Skeletal muscle satellite cell (primary cell): ENCODE measurements around the gene CYP2W1. TPM values are rescaled to one million over a fixed set of nuclear protein-coding genes. Genes with fewer than 3 reads are reported as not detected.

Source experiments
- H3K27me3 ChIP-seq: 2 replicates; pipeline ENCODE4 v1.7.0; 2013; ENCODE audit warnings: low read length; ENCODE audit not compliant: control insufficient read depth, insufficient read depth
- H3K36me3 ChIP-seq: 2 replicates; pipeline ENCODE4 v1.7.0; 2013; ENCODE audit warnings: mild to moderate bottlenecking, control low read depth, low read length; ENCODE audit not compliant: insufficient read depth
- H3K4me1 ChIP-seq: 2 replicates; pipeline ENCODE4 v1.7.0; 2013; ENCODE audit warnings: low read length; ENCODE audit not compliant: control insufficient read depth, insufficient read depth
- H3K4me2 ChIP-seq: 2 replicates; pipeline ENCODE4 v1.7.0; 2013; ENCODE audit warnings: mild to moderate bottlenecking, low read length
- H3K4me3 ChIP-seq: 2 replicates; pipeline ENCODE4 v1.7.0; 2013; ENCODE audit warnings: low read length
- H3K9ac ChIP-seq: 2 replicates; pipeline ENCODE4 v1.7.0; 2013; ENCODE audit warnings: mild to moderate bottlenecking, low read depth, low read length, moderate library complexity
- H3K9me3 ChIP-seq: replicated peaks from 2 replicates; pipeline ENCODE4 v1.7.0; 2013; ENCODE audit warnings: mild to moderate bottlenecking, control low read depth, low read length
- total RNA-seq: library from RNA; depleted of rRNA; stranded (reverse); fragments of >200 nt; gene quantifications from 2 replicates; pipeline ENCODE4 v1.2.3, GENCODE V29; 2012; rRNA removed

The CYP2W1 gene, protein sequence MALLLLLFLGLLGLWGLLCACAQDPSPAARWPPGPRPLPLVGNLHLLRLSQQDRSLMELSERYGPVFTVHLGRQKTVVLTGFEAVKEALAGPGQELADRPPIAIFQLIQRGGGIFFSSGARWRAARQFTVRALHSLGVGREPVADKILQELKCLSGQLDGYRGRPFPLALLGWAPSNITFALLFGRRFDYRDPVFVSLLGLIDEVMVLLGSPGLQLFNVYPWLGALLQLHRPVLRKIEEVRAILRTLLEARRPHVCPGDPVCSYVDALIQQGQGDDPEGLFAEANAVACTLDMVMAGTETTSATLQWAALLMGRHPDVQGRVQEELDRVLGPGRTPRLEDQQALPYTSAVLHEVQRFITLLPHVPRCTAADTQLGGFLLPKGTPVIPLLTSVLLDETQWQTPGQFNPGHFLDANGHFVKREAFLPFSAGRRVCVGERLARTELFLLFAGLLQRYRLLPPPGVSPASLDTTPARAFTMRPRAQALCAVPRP
- total RNA-seq: not detected in 2 replicates

DNA sequence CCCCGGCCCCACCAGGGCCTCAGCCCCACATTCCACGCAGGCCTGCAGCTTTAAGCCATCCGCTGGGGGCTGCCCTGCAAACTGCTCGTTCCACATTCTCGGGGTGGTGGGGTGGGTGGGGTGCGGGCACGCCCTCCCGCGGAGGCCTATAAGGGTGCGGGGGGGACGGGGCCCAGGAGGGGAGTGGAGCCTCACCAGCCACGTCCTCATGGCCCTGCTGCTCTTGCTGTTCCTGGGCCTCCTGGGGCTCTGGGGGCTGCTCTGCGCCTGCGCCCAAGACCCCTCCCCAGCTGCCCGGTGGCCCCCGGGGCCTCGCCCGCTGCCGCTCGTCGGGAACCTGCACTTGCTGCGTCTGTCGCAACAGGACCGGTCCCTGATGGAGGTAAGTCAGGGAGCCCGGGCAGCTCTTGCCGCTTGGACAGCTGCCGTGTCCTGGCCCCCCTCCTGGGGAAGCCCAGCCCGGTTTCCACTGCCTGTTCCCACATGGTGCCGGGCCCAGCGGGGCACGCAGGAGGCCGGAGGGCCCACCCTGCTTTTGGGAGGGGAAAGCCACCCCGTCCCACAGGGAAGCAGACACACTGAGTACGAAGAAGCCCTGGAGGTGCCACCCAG, at the start of gene CYP2W1:
Gene CYP2W1 (plus strand): TSS at position 178 of the 612 bp plus-strand sequence. CDS start 31 bp downstream, at position 209.
- H3K4me1 ChIP-seq: peaks cover 10% of the 10 kb centered on the region
- H3K27me3 ChIP-seq: peaks cover 30% of the 10 kb centered on the region
- H3K36me3 ChIP-seq: no peaks in the 10 kb centered on the region
- H3K9me3 ChIP-seq: no peaks in the 10 kb centered on the region
- H3K9ac ChIP-seq: no peak within 1 kb of the TSS
- H3K4me2 ChIP-seq: no peak within 1 kb of the TSS
- H3K4me3 ChIP-seq: no peak within 1 kb of the TSS

DNA sequence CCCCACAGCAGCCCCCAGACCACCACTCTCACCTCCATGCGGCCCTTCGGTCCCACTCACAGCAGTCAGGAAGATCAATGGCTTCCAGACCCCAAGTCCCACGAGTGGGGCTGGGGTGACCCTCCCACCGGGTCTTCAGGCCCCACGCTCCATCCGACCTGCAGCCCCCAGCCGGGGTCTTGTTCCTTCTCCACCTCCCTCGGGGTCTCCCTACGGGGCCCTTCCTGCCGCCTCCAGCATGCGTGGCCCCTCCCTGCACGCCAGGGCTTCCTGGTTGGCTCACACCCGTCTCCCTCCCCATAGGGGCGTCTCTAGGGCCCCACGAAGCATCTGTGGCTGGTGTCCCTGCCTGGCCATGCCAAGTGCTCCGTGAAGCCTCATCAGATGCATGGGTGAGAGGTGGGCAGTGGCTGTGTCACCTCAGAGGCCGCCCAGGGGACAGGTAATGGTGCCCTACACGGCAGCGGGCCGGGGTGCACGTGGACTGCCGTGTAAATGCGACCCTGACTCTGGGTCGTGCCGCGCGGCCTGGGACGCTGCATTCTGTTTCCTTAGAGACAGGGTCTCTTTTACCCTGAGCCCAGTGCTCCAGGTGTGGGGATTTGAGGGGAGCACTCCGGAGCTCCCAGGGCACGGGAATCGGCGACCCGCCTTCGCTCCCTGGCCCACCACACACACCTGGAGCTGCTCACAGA, 48.4 kb upstream of the CYP2W1 start:
- Histone ChIP-seq H3K4me3 (no peak overlapping the region), H3K4me1 (peaks cover 7% of the 10 kb centered on the region), H3K9ac (no peak overlapping the region), H3K36me3 (no peaks in the 10 kb centered on the region), H3K4me2 (no peak overlapping the region), H3K9me3 (no peaks in the 10 kb centered on the region), H3K27me3 (peaks cover 11% of the 10 kb centered on the region)

DNA sequence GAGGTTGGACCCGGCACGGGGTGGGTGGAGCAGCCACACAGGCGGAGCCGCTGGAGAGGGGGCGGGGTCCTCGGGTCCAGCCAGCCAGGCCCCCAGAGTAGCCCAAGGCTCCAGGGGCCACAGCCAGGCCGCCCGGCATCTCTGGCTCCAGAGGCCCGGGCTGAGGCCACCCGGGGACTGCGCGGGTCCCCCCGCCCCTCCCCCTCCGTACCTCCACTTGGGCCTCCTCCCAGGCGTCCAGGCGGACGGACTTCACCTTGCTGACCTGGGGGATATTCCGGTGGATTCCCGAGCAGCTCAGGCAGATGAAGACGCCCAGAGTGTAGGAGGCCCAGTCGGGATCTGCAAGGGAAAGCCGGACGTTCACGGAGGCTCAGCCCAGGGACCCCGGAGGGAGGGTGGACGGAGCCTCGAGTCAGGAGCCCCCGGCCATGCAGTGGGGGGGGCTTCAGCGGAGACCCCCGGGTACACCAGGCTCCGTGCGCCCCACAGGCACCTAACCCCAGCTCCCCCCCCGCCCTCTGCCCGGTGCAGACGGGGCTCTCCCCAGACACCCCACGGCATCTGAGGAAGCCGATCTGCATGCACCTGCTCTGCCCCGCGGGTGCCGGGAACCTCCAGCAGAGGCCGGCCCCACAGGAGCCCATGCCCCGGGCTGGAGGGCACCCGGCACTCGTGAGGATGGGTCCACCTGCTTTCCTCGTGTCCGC, 47.7 kb upstream of the CYP2W1 start:
- H3K4me2 ChIP-seq: no peak overlapping the region
- no peak overlapping the region for H3K9ac ChIP-seq
- peaks cover 1% of the 10 kb centered on the region for H3K9me3 ChIP-seq
- no peaks in the 10 kb centered on the region for H3K36me3 ChIP-seq
- H3K27me3 ChIP-seq: peaks cover 18% of the 10 kb centered on the region
- no peak overlapping the region for H3K4me3 ChIP-seq
- H3K4me1 ChIP-seq: peaks cover 7% of the 10 kb centered on the region

DNA sequence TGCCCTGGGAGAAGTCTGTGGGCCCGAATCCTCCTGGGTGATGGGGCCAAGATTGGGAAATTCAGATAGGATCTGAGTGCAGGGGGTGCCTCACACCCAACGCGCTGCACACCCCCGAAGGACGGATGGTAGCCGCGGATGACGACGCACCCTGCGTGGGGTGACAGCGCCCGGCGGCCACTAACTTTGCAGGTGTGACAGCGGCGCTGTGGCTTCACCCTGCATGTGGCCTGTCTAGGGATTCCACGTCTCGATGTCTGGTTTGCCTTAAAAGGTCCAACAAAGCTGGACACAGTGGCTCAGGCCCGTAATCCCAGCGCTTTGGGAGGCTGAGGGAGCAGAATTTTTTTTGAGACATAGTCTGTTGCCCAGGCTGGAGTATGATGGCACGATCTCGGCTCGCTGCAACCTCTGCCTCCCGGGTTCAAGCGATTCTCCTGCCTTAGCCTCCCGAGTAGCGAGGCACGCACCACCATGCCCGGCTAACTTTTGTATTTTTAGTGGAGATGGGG, 47.1 kb upstream of the CYP2W1 start:
- Histone ChIP-seq H3K4me1 (peaks cover 7% of the 10 kb centered on the region), H3K9ac (no peak overlapping the region), H3K27me3 (peaks cover 24% of the 10 kb centered on the region), H3K36me3 (no peaks in the 10 kb centered on the region), H3K4me2 (no peak overlapping the region), H3K4me3 (no peak overlapping the region), H3K9me3 (peaks cover 5% of the 10 kb centered on the region)

DNA sequence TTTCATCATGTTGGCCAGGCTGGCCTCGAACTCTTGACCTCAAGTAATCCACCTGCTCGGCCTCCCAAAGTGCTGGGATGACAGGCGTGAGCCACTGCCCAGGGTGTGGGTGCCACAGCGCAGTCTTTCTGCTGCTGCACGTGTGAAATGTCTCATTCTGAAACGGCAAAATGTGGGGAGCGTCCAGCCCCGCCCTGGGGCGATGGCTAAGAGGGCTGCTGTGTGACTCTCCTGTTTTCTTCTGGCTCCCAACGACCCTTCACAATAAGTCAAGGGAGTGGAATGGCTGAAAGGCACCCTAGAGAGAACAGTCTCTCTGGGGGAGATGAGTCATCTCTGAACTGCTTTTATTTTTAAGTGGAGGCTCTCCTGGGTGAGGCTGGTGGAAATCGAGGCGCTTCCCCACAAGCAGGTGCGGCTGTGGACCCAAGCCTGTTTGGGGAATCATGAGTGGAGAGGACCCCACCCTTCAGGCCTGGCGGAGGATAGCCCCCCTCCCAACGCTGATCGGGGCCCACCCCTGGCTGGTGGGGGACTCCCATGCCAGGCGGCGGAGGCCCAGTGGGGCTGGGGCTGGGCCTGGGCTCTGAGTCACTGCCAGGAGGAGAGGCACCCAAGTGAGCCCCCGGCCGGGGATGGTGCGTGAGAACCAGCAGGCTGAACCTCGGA, 46.5 kb upstream of the CYP2W1 start:
- Histone ChIP-seq H3K27me3 (peaks cover 25% of the 10 kb centered on the region), H3K4me3 (no peak overlapping the region), H3K9me3 (peaks cover 5% of the 10 kb centered on the region), H3K36me3 (no peaks in the 10 kb centered on the region), H3K4me2 (no peak overlapping the region), H3K9ac (no peak overlapping the region), H3K4me1 (peaks cover 7% of the 10 kb centered on the region)

DNA sequence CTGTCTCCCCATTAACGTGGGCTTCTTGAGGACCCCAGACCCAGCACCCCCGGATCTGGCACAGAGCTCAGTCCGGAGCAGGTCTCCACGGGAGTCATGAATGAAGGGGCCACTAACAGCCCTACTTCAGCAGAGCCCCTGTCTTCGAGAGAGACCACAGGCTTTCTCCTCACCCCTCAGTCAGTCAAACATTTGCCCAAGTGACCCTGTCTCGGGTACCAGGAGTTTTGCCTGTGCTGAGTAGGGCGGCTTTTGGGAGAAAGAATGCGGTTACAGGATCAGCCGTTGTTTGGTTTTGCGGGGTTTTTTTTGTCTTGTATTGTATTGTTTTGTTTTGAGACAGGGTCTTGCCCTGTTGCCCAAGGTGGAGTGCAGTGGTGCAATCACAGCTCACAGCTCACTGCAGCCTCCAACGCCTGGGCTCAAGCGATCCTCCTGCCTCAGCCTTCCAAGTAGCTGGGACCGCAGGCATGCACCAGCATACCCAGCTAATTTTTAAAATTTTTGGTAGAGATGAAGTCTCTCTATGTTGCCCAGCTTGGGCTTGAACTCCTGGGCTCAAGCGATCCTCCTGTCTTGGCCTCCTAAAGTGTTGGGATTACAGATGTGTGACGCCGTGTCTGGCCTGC, 45.0 kb upstream of the CYP2W1 start:
- Histone ChIP-seq H3K4me1 (peaks cover 7% of the 10 kb centered on the region), H3K4me3 (no peak overlapping the region), H3K9me3 (peaks cover 5% of the 10 kb centered on the region), H3K4me2 (no peak overlapping the region), H3K36me3 (no peaks in the 10 kb centered on the region), H3K9ac (no peak overlapping the region), H3K27me3 (peaks cover 27% of the 10 kb centered on the region)

DNA sequence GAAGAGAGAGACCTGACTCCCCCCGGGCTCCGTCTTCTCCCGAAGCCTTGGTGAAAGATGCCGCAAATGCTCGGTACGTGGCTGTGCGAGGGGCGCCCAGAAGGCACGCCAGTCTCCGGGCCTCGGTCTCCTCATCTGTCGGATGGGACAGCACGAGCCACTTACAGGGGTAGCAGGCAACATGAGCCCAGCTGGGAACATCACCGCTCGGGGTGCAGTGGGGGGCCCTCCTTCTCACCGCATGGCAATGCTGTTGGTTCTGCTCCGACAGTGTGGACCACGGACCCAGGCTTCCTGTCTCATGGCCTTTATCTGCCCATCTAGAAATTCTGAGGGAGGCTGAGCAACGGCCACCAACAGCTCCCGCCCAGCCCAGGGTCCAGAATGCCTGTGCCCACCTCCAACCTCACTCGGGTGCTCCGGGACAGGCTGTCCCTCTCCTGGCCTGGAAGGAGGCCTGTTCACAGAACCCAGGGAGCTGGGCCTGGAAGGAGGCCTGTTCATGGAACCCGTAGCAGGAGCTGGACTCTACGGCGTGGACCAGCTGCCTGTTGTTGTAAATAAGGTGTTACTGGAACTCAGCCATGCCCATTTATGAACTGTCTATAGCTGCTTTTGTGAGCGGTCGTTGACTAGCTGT, 44.3 kb upstream of the CYP2W1 start:
- H3K9ac ChIP-seq: no peak overlapping the region
- H3K4me2 ChIP-seq: no peak overlapping the region
- H3K9me3 ChIP-seq: peaks cover 5% of the 10 kb centered on the region
- H3K36me3 ChIP-seq: no peaks in the 10 kb centered on the region
- no peak overlapping the region for H3K4me3 ChIP-seq
- H3K27me3 ChIP-seq: peaks cover 27% of the 10 kb centered on the region
- H3K4me1 ChIP-seq: peaks cover 7% of the 10 kb centered on the region

DNA sequence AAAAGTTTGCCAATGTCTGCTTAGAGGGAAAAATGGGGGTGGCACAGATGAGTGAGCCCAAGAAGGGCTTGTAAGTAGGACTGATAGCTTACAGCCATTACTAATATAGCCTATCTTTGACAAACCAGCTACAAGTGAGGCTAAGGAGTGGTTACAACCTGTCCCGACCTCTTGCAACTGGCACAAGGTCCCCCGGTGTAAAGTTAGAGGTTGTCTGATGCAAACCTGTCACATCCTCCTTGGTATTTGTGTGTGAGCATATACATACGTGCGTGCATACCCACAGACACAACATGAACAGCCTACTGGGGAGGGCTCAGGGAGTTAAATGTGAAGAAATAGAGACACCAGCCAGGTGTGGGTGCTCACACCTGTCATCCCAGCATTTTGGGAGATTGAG, 43.1 kb upstream of the CYP2W1 start:
- no peak overlapping the region for H3K9ac ChIP-seq
- H3K36me3 ChIP-seq: no peaks in the 10 kb centered on the region
- H3K4me1 ChIP-seq: peaks cover 7% of the 10 kb centered on the region
- H3K9me3 ChIP-seq: peaks cover 5% of the 10 kb centered on the region
- peaks cover 27% of the 10 kb centered on the region for H3K27me3 ChIP-seq
- no peak overlapping the region for H3K4me2 ChIP-seq
- H3K4me3 ChIP-seq: no peak overlapping the region

DNA sequence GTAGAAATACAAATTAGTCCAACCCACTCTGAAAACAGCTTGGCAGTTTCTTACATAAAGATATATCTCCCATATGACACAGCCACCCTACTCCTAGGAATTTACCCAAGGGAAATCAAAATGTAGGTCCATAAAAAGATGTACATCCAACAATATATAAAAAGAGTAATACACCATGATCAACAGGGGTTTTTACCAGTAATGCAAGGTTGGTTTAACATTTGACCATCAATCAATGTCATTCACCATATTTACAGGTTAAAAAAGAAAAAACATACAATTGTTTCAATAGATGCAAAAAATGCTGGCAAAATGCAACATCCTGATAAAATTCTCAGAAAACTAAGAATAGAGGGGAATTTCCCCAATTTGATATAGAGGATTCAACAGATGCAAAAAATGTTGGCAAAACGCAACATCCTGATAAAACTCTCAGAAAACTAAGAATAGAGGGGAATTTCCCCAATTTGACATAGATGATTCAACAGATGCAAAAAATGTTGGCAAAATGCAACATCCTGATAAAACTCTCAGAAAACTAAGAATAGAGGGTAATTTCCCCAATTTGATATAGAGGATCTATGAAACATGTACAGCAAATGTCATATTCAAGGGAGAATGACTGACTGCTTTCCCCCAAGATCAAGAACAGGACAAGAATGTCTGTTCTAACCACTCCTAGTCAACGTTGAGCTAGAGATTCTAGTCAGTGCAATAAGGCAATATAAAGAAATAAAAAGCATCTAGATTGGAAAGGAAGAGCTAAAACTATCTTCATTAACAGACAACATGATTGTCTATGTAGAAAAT, 42.2 kb upstream of the CYP2W1 start:
- Histone ChIP-seq H3K9ac (no peak overlapping the region), H3K4me3 (no peak overlapping the region), H3K9me3 (peaks cover 5% of the 10 kb centered on the region)

More for the DNA sequence above, 42.2 kb upstream of the CYP2W1 start:
- Histone ChIP-seq H3K4me2 (no peak overlapping the region), H3K36me3 (no peaks in the 10 kb centered on the region), H3K4me1 (peaks cover 7% of the 10 kb centered on the region), H3K27me3 (peaks cover 27% of the 10 kb centered on the region)
